Smooth muscle cell (in vitro differentiated cells): ENCODE data around the gene MKNK1. TPM values are rescaled to one million over a fixed set of nuclear protein-coding genes. Genes with fewer than 3 reads are reported as not detected.

Experiments
- DNase-seq: peaks from one replicate; lab custom pipeline; 2025; ENCODE audit not compliant: unreplicated experiment; lab: John Stamatoyannopoulos, UW
- H2AFZ ChIP-seq: fragments of 200-600 bp; sonication (generic); 2 replicates; pipeline ENCODE4 v1.6.0; 2016; ENCODE audit warnings: antibody characterized with exemption, low read depth, mild to moderate bottlenecking
- H3F3A ChIP-seq: fragments of 200-600 bp; sonication (generic); 2 replicates; pipeline ENCODE4 v1.6.0; 2017; ENCODE audit warnings: antibody characterized with exemption, low read depth
- H3K27ac ChIP-seq: fragments of 200-600 bp; sonication (generic); 2 replicates; pipeline ENCODE4 v1.5.1; 2016; ENCODE audit warnings: low read depth, mild to moderate bottlenecking
- H3K27me3 ChIP-seq: fragments of 200-600 bp; sonication (generic); 2 replicates; pipeline ENCODE4 v1.6.1; 2016; ENCODE audit warnings: low read depth, mild to moderate bottlenecking
- H3K36me3 ChIP-seq: fragments of 200-600 bp; sonication (generic); 2 replicates; pipeline ENCODE4 v1.5.1; 2016; ENCODE audit warnings: low read depth
- H3K4me1 ChIP-seq: fragments of 200-600 bp; sonication (generic); 2 replicates; pipeline ENCODE4 v1.5.1; 2016; ENCODE audit warnings: low read depth
- H3K4me2 ChIP-seq: fragments of 200-600 bp; sonication (generic); 2 replicates; pipeline ENCODE4 v1.6.0; 2016; ENCODE audit warnings: mild to moderate bottlenecking
- H3K4me3 ChIP-seq: fragments of 200-600 bp; sonication (generic); 2 replicates; pipeline ENCODE4 v1.5.1; 2016; ENCODE audit warnings: mild to moderate bottlenecking
- H3K79me2 ChIP-seq: fragments of 200-600 bp; sonication (generic); 2 replicates; pipeline ENCODE4 v1.6.0; 2016; ENCODE audit warnings: low read depth, mild to moderate bottlenecking
- H3K9ac ChIP-seq: fragments of 200-600 bp; sonication (generic); 2 replicates; pipeline ENCODE4 v1.6.0; 2016; ENCODE audit warnings: low read depth
- H3K9me3 ChIP-seq: fragments of 200-600 bp; sonication (generic); replicated peaks from 2 replicates; pipeline ENCODE4 v1.5.1; 2016; ENCODE audit warnings: low read depth
- H4K20me1 ChIP-seq: fragments of 200-600 bp; sonication (generic); 2 replicates; pipeline ENCODE4 v1.6.0; 2016; ENCODE audit warnings: low read depth
- CTCF ChIP-seq: fragments of 200-600 bp; sonication (generic); IDR thresholded peaks from 2 replicates; pipeline ENCODE4 v1.5.1; 2017; ENCODE audit warnings: borderline replicate concordance, mild to moderate bottlenecking, antibody characterized with exemption; ENCODE audit not compliant: insufficient read depth, poor library complexity, severe bottlenecking
- WGBS: methylation state at CpG from one replicate; pipeline ENCODE4 v1.1.7; 2016; ENCODE audit warnings: low lambda C conversion rate; 5-methylcytosine and 5-hydroxymethylcytosine counted together
- polyA plus RNA-seq: library from polyadenylated mRNA; unstranded; fragments of >200 nt; fragmentation: Nextera tagmentation; extraction: Ambion mirVana; gene quantifications from 2 replicates; pipeline ENCODE4 v1.2.1, GENCODE V29; 2016
- total RNA-seq: library from RNA; depleted of rRNA; stranded (reverse); fragments of >200 nt; gene quantifications from 2 replicates; pipeline ENCODE4 v1.2.3, GENCODE V29; 2014

MKNK1 gene
- total and polyA plus RNA-seq, 2 experiments from 2014 or later, result 11.7 to 18.7 TPM

DNA sequence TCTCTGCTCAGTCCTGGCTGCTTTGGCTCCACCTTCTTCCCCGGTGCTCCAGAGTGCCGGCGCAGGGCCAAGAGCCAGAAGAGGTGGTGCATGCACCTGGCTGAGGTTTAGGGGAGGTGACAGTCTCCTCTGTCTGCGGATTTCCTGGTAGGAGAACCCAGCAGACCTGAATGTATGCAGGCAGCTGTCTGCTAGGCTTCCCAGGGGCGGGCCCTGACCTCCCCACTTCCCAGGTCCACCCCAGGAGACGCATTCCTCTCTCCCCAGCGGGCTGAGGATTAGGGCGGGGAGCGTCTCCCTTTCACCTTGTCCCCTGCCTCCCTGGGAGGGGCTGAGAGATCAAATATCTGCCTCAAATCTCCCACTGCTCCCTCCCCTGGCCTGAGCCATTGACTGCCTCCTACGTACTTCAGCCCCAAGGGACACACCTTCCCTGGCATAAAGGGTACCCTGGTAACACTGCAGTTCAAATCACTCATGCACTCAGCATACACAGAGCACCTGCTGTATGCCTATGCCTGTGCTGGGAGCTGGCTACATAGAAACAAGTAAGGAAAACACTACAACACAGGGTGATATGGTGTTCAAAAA, 87.0 kb downstream of the MKNK1 start:
- no peak overlapping the region for H3K9ac ChIP-seq
- DNase-seq, result no peak
- H3F3A ChIP-seq, result peaks cover 4% of the 10 kb centered on the region
- no peaks in the 10 kb centered on the region for H3K36me3 ChIP-seq
- peaks cover 9% of the 10 kb centered on the region for H3K27me3 ChIP-seq
- no peak overlapping the region for H3K27ac ChIP-seq
- no peak overlapping the region for H3K4me2 ChIP-seq
- no peaks in the 10 kb centered on the region for H3K9me3 ChIP-seq
- H3K79me2 ChIP-seq, result no peaks in the 10 kb centered on the region
- TF ChIP-seq CTCF, result no peak
- no peaks in the 10 kb centered on the region for H4K20me1 ChIP-seq
- H3K4me1 ChIP-seq, result peaks cover 29% of the 10 kb centered on the region
- WGBS, result 25% methylated on average over 9 of the region's 10 CpGs
- H3K4me3 ChIP-seq, result no peak overlapping the region
- H2AFZ ChIP-seq, result no peak overlapping the region

DNA sequence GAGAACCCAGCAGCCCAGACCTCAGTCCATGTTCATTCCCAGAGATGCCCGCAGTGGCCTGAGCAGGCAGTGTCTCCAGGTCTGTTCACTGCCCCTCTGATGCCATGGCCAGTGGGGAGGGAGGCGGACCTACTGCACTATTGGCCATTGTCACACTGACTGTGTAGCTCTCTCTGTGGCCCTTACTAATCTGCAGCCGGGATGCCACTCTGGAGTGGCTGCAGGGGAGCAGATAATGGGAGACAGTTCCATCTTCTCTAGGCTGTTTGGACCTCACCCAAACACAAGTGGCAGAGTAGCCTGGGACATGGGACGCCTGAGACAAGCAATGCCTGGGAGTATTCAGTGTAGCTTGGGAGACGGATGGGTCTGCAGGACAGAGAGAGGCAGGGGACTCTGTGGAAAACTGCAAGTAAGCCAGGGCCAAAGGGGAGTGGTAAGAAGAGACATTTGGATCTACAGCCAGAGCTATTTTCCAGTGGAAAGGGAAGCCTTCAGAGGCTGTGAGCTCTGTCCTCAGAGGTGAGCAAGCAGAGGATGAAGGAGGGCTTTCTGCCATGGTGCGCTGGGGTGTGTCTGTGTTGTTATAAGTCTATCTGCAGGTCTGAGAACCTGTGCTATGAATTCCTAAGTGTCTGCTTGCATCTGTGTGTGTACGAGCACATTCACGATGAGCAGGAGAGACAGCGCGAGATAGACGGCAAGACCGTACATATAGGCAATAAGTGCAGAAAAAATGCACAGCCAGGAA, 87.7 kb downstream of the MKNK1 start:
- Histone ChIP-seq H3K4me1 (peaks cover 26% of the 10 kb centered on the region), H3K79me2 (no peaks in the 10 kb centered on the region), H3K36me3 (no peaks in the 10 kb centered on the region), H3K27ac (no peak overlapping the region), H3K4me2 (no peak overlapping the region), H4K20me1 (no peaks in the 10 kb centered on the region), H3K4me3 (no peak overlapping the region), H3K9me3 (no peaks in the 10 kb centered on the region), H3F3A (no peaks in the 10 kb centered on the region), H3K27me3 (peaks cover 9% of the 10 kb centered on the region), H3K9ac (no peak overlapping the region), H2AFZ (no peak overlapping the region)
- no peak for DNase-seq
- 68% methylated on average over 12 of the region's 12 CpGs for WGBS
- TF ChIP-seq CTCF, result no peak

DNA sequence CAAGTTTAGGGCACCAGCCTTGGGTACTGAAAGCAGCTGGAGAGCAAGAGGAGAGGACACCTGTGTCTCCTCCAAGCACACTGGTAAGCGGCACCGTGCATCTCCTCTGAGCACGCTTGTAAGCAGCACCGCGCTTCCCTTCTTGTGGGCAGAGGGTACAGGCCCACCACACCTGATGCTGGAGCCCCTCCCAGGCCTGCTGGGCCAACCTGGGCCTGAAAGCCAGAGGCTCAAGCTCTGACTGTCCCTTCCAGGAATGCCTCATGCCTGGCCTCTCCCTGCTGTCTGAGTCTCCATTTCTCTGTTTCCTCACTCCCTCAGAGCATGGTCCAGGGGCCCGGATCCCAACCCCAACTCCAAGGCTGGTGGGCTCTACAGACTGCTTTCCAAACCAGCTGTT, 88.5 kb downstream of the MKNK1 start:
- H3K9ac ChIP-seq, result no peak overlapping the region
- peaks cover 9% of the 10 kb centered on the region for H3K27me3 ChIP-seq
- H3K79me2 ChIP-seq, result no peaks in the 10 kb centered on the region
- H3K4me2 ChIP-seq, result no peak overlapping the region
- H3K4me3 ChIP-seq, result no peak overlapping the region
- no peak for TF ChIP-seq CTCF
- no peaks in the 10 kb centered on the region for H3F3A ChIP-seq
- H3K36me3 ChIP-seq, result no peaks in the 10 kb centered on the region
- no peak overlapping the region for H3K27ac ChIP-seq
- no peak for DNase-seq
- WGBS, result 94% methylated on average over 6 of the region's 6 CpGs
- no peaks in the 10 kb centered on the region for H3K9me3 ChIP-seq
- no peaks in the 10 kb centered on the region for H4K20me1 ChIP-seq
- H3K4me1 ChIP-seq, result peaks cover 26% of the 10 kb centered on the region
- H2AFZ ChIP-seq, result no peak overlapping the region

- no peaks in the 10 kb centered on the region for H4K20me1 ChIP-seq
- no peak overlapping the region for H3K27ac ChIP-seq
- H2AFZ ChIP-seq, result no peak overlapping the region
- peaks cover 12% of the 10 kb centered on the region for H3K4me1 ChIP-seq
- no peak for TF ChIP-seq CTCF
- WGBS, result 77% methylated on average over 5 of the region's 5 CpGs
- no peaks in the 10 kb centered on the region for H3F3A ChIP-seq
- H3K4me2 ChIP-seq, result no peak overlapping the region
- H3K79me2 ChIP-seq, result no peaks in the 10 kb centered on the region
- no peak overlapping the region for H3K4me3 ChIP-seq
- no peak overlapping the region for H3K9ac ChIP-seq
- H3K27me3 ChIP-seq, result peaks cover 8% of the 10 kb centered on the region
- no peaks in the 10 kb centered on the region for H3K9me3 ChIP-seq
- DNase-seq, result no peak
- H3K36me3 ChIP-seq, result no peaks in the 10 kb centered on the region
These were observed 90.5 kb downstream of the MKNK1 start for GRCh38 chr1:46513536-46513935.
